Left lobe of liver (tissue), 2 donors: ENCODE data around the gene FOXK2. TPM values are rescaled to one million over a fixed set of nuclear protein-coding genes. Genes with fewer than 3 reads are reported as not detected.
A peak's percentile ranks its signal among the peaks of the same experiment; 100 is the strongest.
"Not testable (repeated sequence)": the region's sequence is repeated elsewhere in the genome, so short reads cannot be mapped to it uniquely, and the experiment has no call there.

Experiments
- ATAC-seq: fragments of 200-7000 bp; cut with Tn5 transposase; one replicate; pipeline ENCODE4 v1.9.1; 2020; ENCODE audit warnings: mild to moderate bottlenecking, moderate library complexity
- DNase-seq: peaks from one replicate; pipeline ENCODE4 v3.0.0-alpha.2; 2020; ENCODE audit warnings: low spot score
- total RNA-seq: library from RNA; stranded (reverse); gene quantifications from one replicate; pipeline ENCODE4 v1.2.1, GENCODE V29; 2021
- donor health status: DM: no; HTN: no; CAD: no; lungs with moderate emphysema.
- donor health status: DM: no; HTN: yes; CAD: no.

FOXK2 gene
- total RNA-seq, 1 donor from 2014 or later, result 16.2 TPM

GRCh38 chr17:82528484-82529265 lies 9.1 kb downstream of the FOXK2 start:
- DNase-seq (peak; percentile 72), ATAC-seq (peak; percentile 88)

GRCh38 chr17:82529914-82530300 lies 10.4 kb downstream of the FOXK2 start:
- DNase-seq, result no peak
- ATAC-seq, result no peak

GRCh38 chr17:82531431-82531881 lies 11.9 kb downstream of the FOXK2 start:
- ATAC-seq (no peak), DNase-seq (no peak)

DNA sequence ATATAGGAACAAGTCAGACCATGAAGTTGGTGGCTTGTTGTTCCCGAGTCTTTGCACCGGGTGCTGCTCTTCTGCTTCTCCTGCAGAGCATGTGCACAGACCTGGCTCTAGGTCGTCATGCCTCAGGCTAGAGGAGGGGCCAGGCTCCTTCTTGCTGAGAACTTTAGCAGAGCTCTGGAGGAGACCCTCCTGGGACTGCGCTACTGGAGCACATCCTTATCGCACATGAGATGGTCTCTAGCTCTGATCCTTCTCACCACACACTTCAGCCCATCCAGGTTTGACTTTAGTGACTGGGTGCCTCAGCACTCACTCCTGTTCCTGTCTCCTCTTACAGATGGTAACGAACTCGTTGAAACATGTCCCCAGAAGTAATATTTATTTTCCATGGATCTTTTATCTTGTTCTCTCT lies 14.9 kb downstream of the FOXK2 start:
- DNase-seq (no peak), ATAC-seq (no peak)

DNA sequence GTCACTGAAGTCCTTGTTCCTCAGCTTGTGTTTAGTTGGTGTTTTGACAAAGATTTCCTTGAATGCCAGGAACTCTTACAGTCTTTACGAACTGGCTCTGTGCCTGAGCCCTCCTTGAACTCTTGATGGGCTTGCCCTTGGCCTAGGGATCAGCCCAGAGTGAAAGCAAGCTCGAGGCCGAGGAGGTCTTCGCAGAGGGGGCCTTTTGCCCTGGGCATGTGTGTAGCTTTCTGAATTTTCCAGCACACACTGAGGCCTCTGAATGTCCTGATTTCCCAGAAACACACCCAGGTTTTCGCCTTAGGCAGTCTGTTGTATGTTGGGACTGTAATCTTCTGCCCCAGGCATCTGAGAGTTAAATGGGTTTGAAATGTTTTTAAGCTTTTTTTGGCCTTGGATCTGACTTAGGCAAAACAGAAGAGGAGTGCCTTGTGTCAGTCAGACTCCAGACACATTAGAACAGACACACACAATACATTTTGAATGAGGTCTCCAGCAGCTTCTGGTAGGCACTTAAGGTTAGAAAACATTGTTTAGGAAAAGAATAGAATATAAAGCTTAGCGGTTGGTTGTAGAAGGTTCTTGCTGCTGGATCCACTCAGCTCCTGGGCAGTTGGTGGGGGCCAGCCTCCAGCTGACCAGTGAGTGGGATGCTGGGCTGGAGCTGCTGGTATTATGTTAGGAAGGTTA lies 17.1 kb downstream of the FOXK2 start:
- ATAC-seq (peak; percentile 49), DNase-seq (no peak)

DNA sequence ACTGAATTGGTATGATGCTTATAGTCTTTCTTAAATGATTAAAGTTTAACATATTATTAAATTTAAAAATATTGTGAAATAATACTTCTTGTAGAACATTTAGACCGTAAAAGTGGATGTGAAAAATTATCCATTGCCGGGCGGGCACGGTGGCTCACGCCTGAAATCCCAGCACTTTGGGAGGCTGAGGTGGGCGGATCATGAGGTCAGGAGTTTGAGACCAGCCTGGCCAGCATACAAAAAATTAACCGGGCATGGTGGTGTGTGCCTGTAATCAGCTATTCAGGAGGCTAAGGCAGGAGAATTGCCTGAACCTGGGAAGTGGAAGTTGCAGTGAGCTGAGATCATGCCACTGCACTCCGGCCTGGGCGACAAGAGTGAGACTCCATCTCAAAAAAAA lies 17.7 kb downstream of the FOXK2 start:
- not testable (repeated sequence) for DNase-seq, ATAC-seq

GRCh38 chr17:82539076-82539475 lies 19.5 kb downstream of the FOXK2 start:
- not testable (repeated sequence) for DNase-seq, ATAC-seq

- ATAC-seq (no peak), DNase-seq (no peak)
Observed at GRCh38 chr17:82542439-82542838, 22.9 kb downstream of the FOXK2 start.

DNA sequence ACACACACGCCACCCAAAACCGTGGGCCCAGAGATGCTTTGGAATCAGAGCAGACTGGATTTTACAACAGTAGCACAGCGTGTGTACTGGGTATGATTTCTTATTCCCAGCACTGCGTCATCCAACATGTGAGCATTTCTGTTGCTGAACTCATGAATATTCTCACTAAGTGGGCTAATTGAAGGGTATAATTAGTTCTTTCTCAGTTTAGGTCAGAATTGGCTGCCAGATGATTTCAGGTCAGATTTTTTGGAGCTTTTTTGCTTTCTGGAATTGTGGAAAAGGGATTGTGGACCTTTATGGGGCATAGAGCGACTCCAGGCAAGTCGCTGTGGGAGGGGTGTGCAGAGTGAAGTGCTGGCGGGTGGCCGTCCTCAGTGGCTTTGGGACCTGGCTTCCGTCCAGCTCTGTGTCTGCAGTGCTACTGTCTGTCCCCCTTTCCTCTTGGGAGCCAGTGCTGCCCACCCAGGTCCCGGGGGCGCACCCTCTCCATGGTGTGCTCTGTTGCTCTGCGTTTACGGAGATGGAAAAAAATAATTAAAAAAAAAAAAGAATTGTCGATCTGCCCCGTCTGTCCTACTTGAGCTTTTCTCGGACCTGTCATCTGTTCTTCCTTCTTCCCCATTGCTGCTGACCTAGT lies 25.0 kb downstream of the FOXK2 start:
- peak; percentile 19 for ATAC-seq
- DNase-seq, result no peak

- ATAC-seq, result no peak
- no peak for DNase-seq
Observed at GRCh38 chr17:82545071-82545462, 25.5 kb downstream of the FOXK2 start.

DNA sequence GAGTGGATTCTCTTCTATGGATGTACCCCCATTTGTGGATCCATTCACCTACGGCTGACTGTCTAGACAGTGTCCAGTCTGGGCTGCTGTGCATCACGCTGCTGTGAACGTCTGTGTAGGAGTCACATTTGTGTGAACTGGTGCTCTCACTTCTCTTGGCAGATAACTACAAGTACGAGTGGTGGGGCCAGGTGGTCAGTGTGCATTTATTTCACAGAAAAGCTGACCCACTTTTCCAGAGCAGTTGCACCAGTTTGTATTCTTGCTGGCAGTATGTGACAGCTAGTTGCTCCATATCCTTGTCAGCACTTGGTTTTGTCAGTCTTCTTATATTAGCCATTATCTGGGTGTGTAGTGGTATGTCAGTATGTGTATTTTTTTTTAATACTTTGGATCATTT lies 28.4 kb downstream of the FOXK2 start:
- ATAC-seq (no peak), DNase-seq (no peak)

DNA sequence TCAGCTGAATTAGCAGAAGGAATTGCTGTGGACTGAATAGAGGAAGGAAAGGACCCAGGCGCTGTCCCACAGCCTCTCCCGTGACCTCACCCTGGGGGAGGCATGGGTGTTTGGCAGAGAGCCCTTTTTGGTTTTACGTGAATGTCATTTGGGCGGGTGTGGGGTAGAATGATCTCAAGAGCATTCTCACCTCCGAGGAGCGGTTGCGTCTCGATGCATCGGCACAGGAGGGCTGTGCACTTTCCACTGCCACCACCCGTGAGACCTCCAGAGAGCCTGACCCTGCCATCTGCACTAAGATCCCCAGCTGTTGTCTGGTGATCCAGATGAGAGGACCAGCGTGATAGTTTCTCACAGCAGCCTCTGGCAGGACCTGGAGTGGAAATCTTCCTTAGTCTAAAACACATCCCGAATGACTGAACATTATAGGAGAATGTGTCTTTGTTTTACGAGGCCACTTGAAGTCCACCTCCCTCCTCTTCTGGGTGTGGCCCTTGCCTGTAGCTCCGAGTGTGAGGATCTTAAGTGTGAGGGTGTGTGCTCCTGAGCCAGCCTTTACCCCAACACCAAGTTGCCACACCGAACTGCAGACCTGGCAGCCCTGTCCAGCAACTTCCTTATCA lies 29.3 kb downstream of the FOXK2 start:
- no peak for DNase-seq
- ATAC-seq, result peak; percentile 9

GRCh38 chr17:82551779-82552457 lies 32.4 kb downstream of the FOXK2 start:
- peak; percentile 83 for ATAC-seq

GRCh38 chr17:82552580-82552979 lies 33.0 kb downstream of the FOXK2 start:
- DNase-seq (no peak), ATAC-seq (peak; percentile 19)

More at GRCh38 chr17:82551779-82552457, 32.4 kb downstream of the FOXK2 start:
- peak; percentile 68 for DNase-seq

- DNase-seq, result no peak
- ATAC-seq, result no peak
Observed at GRCh38 chr17:82553210-82553930, 33.8 kb downstream of the FOXK2 start.

- ATAC-seq, DNase-seq: not testable (repeated sequence)
Observed at GRCh38 chr17:82557510-82557909, 38.0 kb downstream of the FOXK2 start.

DNA sequence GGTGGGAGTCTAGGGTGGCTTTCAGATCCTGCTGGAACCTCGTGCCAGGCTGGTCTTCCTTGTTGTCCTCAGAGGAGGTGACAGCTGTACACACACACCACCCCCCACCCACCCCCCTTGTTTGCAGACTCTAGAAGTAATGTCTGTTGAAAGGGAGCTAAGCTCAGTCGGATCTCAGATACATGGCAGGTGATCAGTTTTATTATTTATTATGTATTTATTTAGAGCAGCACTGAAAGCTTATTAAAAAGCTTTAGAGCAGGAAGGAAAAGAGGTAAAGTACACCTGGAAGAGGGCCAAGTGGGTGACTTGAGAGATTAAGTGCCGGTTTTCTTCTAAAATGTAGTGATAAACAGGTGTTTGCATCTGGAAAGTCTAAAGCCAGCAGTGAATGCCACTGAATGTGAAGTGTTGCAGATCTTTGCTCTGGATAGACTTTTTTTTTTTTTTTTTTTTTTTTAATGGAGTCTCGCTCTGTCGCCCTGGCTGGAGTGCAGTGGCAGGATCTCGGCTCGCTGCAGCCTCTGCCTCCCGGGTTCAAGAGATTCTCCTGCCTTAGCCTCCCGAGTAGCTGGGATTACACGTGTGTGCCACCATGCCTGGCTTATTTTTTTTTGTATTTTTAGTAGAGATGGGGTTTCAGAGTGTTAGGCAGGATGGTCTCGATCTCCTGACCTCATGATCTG lies 40.2 kb downstream of the FOXK2 start:
- ATAC-seq, result no peak

DNA sequence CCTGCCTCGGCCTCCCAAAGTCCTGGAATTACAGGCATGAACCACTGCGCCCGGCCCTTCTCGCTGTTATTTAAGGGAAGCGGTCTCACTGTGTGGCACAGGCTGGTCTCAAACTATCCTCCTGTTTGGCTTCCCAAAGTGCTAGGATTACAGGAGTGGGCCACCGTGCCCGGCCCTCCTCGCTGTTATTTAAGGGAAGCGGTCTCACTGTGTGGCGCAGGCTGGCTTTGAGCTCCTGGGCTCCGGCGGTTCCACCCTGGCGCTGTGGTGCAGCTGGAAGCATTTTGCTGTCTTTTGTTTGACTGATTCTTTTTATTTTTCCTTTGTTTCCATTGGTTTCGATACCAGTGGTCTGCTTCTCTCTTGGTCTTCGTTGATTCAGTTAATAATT lies 40.7 kb downstream of the FOXK2 start:
- ATAC-seq (no peak), DNase-seq (no peak)

More for the DNA sequence above, 40.2 kb downstream of the FOXK2 start:
- DNase-seq, result no peak

GRCh38 chr17:82560802-82561428 lies 41.4 kb downstream of the FOXK2 start:
- no peak for ATAC-seq
- DNase-seq, result no peak
